Stimulated activated CD4-positive, alpha-beta T cell treated with anti-CD3 and anti-CD28 coated beads, Interleukin-2, amount 100 ng/mL, for 4 hours (primary cell): ENCODE results near the gene SPRTN.

Experiments
- DNase-seq: peaks from one replicate; pipeline ENCODE4 v3.0.0-alpha.2; 2020; ENCODE audit warnings: low read depth

The SPRTN gene

DNA sequence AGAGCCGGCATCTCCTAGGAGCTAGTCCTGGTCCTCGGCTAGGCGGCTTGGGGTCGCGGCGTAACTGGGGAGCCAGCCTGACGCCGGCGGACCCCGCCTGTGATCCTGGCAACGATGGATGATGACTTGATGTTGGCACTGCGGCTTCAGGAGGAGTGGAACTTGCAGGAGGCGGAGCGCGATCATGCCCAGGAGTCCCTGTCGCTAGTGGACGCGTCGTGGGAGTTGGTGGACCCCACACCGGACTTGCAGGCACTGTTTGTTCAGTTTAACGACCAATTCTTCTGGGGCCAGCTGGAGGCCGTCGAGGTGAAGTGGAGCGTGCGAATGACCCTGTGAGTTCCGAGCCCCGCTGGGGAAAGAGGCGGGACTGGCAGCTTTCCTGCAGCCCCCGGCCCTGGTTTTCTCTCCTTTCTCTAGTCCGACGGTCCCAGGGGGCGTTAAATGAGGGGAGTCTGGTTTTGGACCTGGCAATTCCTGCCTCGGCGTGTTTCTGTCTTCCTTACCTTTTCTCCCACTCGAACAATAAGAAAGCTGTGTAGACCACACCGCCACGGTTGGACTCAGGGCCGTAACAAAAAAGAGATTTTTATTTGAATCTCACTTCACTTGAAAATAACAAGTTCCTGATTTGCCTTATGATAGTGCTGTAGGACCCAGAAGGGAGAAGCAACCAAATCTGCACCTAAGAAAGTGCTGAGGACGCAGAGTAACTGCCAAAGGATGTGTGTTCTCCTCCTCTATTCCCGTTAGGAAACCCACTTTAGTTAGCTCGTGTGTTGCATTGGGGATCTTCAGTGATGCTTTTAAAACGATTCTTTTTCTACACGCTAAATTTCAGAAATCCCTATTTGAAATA is at the start of gene SPRTN:
Gene SPRTN, plus strand, starts transcription at position 24 of the 859 bp plus-strand sequence. Its CDS starts 91 bp downstream, at position 115.
- no peak for DNase-seq

DNA sequence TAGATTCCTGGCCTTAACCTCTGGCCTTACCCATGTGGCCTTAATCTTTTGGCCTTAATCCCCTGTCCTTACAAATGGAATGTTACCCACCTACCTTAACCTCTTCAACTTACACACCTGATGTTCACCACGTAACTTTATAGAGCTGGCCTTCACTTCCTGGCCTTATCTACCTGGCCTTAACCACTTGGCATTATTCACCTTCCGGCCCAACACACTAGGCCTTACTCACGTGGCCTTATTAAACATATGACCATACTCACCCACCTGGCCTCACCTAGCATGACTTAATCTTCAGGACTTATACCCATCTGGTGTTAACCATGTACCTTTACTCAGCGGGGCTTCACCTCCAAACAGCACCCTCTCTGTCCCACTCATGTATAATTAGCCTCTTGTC is 42.2 kb upstream of the SPRTN start:
- no peak for DNase-seq

DNA sequence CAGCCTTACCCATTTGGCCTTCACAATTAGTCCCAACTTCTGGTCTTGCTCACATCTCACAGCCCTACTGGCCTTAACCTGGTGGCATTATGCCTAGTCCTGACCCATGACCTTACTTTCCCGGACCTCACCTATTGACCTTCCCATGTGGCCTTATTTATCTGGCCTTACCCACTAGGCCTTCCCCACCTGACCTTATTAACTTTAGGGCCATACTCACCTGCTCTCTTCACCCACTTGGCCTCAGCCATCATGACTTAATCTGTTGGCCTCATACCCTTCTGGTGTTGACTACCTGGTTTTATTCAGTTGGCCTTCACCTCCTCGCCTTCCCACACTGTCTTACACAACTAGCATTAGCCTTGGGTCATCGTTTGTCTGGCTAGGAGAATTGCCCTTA is 36.1 kb upstream of the SPRTN start:
- DNase-seq = no peak

- DNase-seq = no peak
These were observed 27.6 kb upstream of the SPRTN start for GRCh38 chr1:231310391-231310934.

DNA sequence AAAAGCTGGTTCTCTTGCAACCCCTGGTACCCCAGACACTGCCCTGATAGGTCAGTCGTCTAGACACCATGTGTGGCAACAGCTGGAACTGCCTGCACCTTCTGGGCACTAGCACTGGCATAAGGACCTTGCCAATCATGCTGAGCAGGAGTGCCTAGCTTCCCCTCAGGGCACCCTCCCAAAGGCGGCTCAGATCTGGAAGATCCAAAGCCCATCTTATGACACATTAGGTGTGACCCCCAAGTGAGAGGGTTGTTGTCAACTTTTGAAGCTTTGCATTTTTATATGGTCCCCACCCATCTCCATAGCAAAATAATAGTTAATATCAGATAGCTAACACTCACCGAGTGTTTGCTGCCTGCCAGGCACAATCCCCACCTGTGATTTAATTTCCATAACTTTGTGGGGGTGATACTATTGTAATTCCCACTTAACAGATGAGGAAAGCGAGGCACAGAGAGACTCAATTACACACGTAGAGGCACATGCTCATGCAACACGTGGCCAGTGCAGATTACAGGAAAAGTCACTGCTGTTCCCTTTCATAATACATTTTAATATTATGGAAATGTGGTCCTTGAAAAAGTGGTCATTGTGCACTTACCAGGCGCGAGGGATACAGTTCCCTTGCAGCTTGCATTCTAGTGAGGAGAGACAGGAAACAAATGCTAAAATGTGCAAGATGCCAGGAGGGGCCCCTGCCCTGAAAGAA is 26.2 kb upstream of the SPRTN start:
- DNase-seq = no peak

- DNase-seq = no peak
These were observed 25.7 kb upstream of the SPRTN start for GRCh38 chr1:231312432-231312788.

DNA sequence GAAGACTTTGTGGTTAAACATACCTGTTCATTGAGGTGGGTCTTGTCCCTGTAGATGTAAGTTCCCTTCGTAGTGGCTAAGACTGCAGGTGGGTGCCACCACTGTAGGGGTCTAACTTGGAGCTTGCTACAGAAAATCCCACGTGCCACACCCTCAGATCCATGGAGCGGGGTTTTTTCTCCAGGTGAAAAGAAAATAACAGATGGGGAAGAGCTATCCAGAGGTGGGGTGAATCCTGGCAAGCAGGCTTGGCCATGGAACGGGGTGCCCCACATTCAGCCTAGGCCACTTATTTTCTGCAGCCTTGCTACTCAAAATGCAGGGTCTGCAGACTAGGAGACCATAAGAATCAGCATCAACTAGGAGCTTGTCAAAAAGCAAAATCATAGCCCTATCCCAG is 24.4 kb upstream of the SPRTN start:
- DNase-seq = no peak

DNA sequence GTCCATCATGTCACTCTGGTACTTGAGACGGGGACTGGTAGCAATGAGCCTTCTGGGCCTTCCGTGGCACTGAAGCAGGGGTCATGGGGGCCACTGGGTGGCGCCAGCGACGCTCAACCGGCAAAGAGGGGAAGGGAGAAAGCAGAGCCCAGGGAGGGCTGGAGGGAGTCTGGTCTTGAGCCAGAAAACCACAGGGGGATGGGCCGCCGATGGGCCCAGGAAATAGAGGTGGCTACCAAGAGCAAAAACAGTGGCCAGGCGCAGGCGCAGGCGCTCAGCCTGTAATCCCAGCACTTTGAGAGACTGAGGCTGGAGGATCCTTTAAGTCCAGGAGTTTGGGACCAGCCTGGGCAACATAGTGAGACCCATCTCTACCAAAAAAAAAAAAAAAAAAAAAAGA is 22.2 kb upstream of the SPRTN start:
- no peak for DNase-seq

DNA sequence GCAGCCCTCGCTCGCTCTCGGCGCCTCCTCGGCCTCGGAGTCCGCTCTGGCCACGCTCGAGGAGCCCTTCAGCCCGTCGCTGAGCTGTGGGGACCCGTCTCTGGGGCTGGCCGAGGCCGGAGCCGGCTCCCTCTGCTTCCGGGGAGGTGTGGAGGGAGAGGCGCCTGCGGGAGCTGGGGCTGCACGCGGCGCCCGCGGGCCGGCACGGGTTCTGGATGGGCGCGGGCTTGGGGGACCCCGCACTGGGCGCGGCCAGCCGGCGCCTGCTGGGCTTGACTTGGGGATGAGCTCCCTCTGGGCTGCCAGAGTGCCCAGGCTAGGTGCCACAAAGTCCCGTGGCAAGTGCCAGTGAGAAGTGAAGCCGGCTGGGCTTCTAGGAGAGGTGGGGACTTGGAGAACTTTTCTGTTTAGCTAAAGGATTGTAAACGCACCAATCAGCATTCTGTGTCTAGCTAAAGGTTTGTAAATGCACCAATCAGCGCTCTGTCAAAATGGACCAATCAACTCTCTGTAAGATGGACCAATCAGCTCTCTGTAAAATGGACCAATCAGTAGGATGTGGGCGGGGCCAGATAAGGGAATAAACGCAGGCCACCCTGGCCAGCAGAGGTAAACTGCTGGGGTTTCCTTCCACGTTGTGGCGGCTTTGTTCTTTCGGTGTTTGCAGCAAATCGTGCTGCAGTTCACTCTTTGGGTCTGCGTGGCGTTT is 20.6 kb upstream of the SPRTN start:
- DNase-seq = no peak

GRCh38 chr1:231318015-231318355 is 20.1 kb upstream of the SPRTN start:
- no peak for DNase-seq

- no peak for DNase-seq
These were observed 19.5 kb upstream of the SPRTN start for GRCh38 chr1:231318568-231318967.

GRCh38 chr1:231319080-231319479 is 19.0 kb upstream of the SPRTN start:
- DNase-seq = no peak

GRCh38 chr1:231322880-231323530 is 15.1 kb upstream of the SPRTN start:
- DNase-seq = no peak

GRCh38 chr1:231324660-231325059 is 13.4 kb upstream of the SPRTN start:
- DNase-seq = no peak

DNA sequence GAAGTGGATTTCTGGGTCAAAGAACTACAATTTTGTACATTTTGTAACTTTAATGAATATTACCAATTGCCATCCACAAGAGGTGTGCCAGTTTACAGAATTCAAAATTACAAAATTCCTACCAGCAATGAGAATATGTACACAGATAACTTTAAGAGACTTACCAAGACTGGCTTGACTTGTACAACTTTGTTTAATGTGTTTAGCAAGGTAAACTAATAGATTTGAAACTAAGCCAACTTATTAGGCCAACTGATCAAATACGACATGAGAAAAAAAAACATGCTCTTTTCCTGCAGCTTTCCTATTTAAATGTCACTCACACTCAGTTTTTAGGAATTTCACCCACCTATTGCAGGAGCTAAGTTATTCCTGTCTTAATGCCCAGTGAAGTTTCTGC is 11.8 kb upstream of the SPRTN start:
- DNase-seq = no peak

GRCh38 chr1:231327617-231328016 is 10.5 kb upstream of the SPRTN start:
- DNase-seq = no peak

DNA sequence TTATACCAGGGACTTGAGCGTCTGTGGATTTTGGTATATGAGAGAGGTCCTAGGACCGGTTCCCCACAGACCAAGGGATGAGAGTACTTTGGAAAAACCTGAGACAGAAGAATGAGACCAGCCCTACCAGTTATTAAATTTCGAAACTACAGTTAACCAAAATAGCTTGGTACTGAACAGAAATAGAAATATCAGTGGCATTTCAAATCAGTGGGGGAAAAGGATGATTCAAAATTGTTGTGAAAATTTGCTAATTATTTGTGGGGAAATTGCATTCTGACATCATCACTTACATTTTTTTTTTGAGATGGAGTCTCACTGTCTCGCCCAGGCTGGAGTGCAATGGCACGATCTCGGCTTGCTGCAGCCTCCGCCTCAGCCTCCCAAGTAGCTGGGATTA is 8.6 kb upstream of the SPRTN start:
- DNase-seq = no peak

- DNase-seq = no peak
These were observed 5.3 kb upstream of the SPRTN start for GRCh38 chr1:231332761-231333160.

GRCh38 chr1:231334079-231334666 is 3.9 kb upstream of the SPRTN start:
- DNase-seq = no peak

- DNase-seq = no peak
These were observed 3.1 kb upstream of the SPRTN start for GRCh38 chr1:231334952-231335351.

GRCh38 chr1:231335663-231336602 is 2.2 kb upstream of the SPRTN start:
- no peak for DNase-seq
